DMS 273 (cell line): ENCODE measurements around the gene ARID5B.

Source experiments
- DNase-seq: peaks from one replicate; lab custom pipeline; 2025; ENCODE audit not compliant: unreplicated experiment; lab: John Stamatoyannopoulos, UW

The ARID5B gene

GRCh38 chr10:62131724-62132123 is 230.2 kb downstream of the ARID5B start:
- no peak for DNase-seq

DNA sequence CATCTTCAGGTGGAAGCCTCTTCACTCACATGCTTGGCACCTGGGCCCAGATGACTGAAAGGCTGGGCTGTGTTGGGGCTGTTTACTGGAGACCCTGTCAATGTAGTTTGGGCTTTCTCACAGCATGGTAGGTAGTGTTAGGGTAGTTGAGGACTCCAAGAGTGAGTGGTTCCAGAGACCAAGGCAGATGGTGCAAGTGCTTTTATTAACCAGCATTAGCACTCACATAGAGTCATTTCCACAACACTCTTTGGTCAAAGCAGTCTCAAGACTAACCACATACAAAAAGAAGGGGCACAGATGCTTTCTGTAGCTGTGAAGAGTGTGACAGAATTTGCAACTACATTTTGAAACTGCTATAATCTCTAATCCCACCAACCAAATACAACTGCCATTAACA is 232.1 kb downstream of the ARID5B start:
- no peak for DNase-seq

DNA sequence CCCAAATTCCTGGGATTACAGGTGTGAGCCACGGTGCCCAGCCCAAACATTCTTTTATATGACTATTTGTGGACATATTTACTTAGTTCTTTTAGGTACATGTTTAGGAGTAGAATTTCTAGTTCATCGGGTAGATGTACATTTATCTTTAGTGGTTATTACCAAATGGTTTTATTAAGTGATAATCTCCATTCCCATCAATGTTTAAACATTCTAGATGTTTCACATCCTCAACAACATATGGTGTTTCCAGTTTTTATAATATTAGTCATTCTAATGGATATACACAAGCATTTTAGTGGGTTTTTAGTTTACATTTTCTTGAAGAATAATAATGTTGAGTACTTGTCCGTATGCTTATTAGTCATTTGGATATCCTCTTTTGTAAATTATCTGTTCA is 235.4 kb downstream of the ARID5B start:
- DNase-seq = no peak
